ENCODE measurements around the gene STAG3.

DNA sequence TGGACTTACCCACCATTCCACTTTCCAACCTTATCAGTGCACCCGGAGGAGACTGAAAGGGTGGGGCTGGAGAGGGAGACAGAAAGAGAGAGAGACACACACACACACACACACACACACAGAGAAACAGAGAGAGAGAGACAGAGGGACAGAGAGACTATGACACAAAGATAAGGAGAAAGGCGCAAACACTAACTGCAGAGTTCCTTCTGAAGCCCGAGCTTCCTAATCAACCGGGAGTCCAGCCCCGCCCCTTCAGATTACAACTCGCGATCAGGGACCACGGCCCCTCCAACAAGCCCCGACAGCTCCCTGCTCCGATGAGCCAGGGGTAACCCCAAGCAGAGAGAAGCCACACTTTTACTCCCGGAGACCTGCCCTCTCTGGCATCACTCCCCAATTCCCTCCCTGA, 9.8 kb upstream of the STAG3 start:
- TF ChIP-seq CTCF (IDR thresholded peaks at IDR 0.05) (no peak), POLR2A (IDR thresholded peaks at IDR 0.05) (no peak)
